A673 (cell line): ENCODE data around the gene EFNA5. TPM values are rescaled to one million over a fixed set of nuclear protein-coding genes. Genes with fewer than 3 reads are reported as not detected.

ENCODE experiments used
- BruUV-seq: library from RNA; stranded (reverse); fragments of 400-500 nt; replicated peaks from 2 replicates; lab custom pipeline; 2021; lab: Mats Ljungman, UMichigan
- CTCF ChIA-PET: fragments of 300-600 bp; sonication (Branson Sonifier 250); formaldehyde crosslinking; loops from one replicate; lab custom pipeline; 2022; ENCODE audit warnings: antibody characterized with exemption; lab: Charles Lee
- POLR2A ChIA-PET: fragments of 300-600 bp; sonication (Branson Sonifier 250); formaldehyde crosslinking; loops from one replicate; lab custom pipeline; 2022; ENCODE audit warnings: antibody characterized with exemption; ENCODE audit not compliant: low non-redundant PET; lab: Charles Lee
- DNase-seq: peaks from one replicate; pipeline ENCODE4 v3.0.0-alpha.2; 2015; ENCODE audit warnings: low spot score
- H3K27ac ChIP-seq: fragments of 200-600 bp; sonication (generic); 2 replicates; pipeline ENCODE4 v1.5.1; 2016; ENCODE audit warnings: mixed run types, low read depth, mild to moderate bottlenecking, mixed read lengths, antibody characterized with exemption, low read length; ENCODE audit not compliant: poor library complexity, severe bottlenecking
- H3K27me3 ChIP-seq: fragments of 200-600 bp; sonication (generic); replicated peaks from 2 replicates; pipeline ENCODE4 v1.6.1; 2017; ENCODE audit warnings: mixed run types, low read depth, mild to moderate bottlenecking, mixed read lengths, antibody characterized with exemption, low read length; ENCODE audit not compliant: insufficient read depth, poor library complexity
- H3K36me3 ChIP-seq: fragments of 200-600 bp; sonication (generic); 2 replicates; pipeline ENCODE4 v1.6.1; 2016; ENCODE audit warnings: mixed run types, mild to moderate bottlenecking, mixed read lengths, antibody characterized with exemption, low read length; ENCODE audit not compliant: insufficient read depth, poor library complexity, severe bottlenecking
- H3K4me1 ChIP-seq: fragments of 200-600 bp; sonication (generic); 2 replicates; pipeline ENCODE4 v1.6.1; 2017; ENCODE audit warnings: mixed run types, mild to moderate bottlenecking, mixed read lengths, antibody characterized with exemption, low read length; ENCODE audit not compliant: insufficient read depth, poor library complexity, severe bottlenecking
- H3K4me3 ChIP-seq: fragments of 200-600 bp; sonication (generic); 2 replicates; pipeline ENCODE4 v1.5.1; 2016; ENCODE audit warnings: low read depth, mixed run types, mild to moderate bottlenecking, mixed read lengths, low read length; ENCODE audit not compliant: poor library complexity, severe bottlenecking
- H3K9me3 ChIP-seq: fragments of 200-600 bp; sonication (generic); 2 replicates; pipeline ENCODE4 v1.6.1; 2016; ENCODE audit warnings: mixed run types, low read depth, mild to moderate bottlenecking, mixed read lengths, antibody characterized with exemption, low read length; ENCODE audit not compliant: poor library complexity, severe bottlenecking
- EZH2 ChIP-seq: fragments of 200-600 bp; sonication (generic); IDR thresholded peaks from 2 replicates; pipeline ENCODE4 v1.6.1; 2017; ENCODE audit warnings: borderline replicate concordance, low read depth, mild to moderate bottlenecking, mixed read lengths, antibody characterized with exemption, low read length; ENCODE audit not compliant: poor library complexity, severe bottlenecking
- intact Hi-C: fragments of 100-400 bp; cut with micrococcal nuclease; formaldehyde crosslinking; loops from one replicate; pipeline ENCODE4 v1.10.0; 2022; ENCODE audit not compliant: unreplicated experiment
- total RNA-seq: library from RNA; stranded (reverse); gene quantifications from 2 replicates; pipeline ENCODE4 v1.2.3, GENCODE V29; 2021
- TF ChIP-seq, protein P1 (sequence below): fragments of 300-800, 200-600 bp; sonication (generic); conservative IDR thresholded peaks from 2 replicates; pipeline ENCODE4 v1.5.1; 2017; ENCODE audit warnings: low read depth, mild to moderate bottlenecking, antibody characterized with exemption, low read length, moderate library complexity, mixed read lengths

The EFNA5 gene
- total RNA-seq, 1 experiment from 2014 or later: 16.7 TPM

DNA sequence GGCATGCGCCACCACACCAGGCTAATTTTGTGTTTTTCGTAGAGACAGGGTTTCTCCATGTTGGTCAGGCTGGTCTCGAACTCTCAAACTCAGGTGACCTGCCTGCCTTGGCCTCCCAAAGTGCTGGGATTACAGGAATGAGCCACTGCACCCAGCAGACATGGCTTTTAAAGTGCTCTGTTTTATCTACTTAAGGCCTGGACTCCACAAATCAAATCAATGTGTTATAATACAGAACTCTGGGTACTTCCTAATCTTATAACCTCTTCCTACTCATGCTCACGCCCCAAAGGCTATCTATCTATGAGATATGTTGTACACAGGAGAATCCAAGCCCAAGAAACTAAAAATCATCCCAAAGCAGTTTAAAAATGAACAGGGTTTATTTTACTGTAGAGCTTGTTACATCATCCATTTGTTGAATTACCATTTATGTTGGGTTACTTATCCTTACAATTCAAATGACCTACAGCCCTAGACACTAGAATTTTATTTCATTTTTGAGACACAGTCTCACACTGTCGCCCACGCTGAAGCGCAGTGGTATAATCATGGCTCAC lies 155.1 kb downstream of the EFNA5 start:
- Histone ChIP-seq H3K4me3 (no peak overlapping the region), H3K4me1 (peaks cover 18% of the 10 kb centered on the region), H3K27ac (peak overlapping the region; percentile 23), H3K27me3 (no peaks in the 10 kb centered on the region), H3K36me3 (no peaks in the 10 kb centered on the region), H3K9me3 (no peaks in the 10 kb centered on the region)
- POLR2A ChIA-PET: no interaction called here
- TF ChIP-seq, protein P1, sequence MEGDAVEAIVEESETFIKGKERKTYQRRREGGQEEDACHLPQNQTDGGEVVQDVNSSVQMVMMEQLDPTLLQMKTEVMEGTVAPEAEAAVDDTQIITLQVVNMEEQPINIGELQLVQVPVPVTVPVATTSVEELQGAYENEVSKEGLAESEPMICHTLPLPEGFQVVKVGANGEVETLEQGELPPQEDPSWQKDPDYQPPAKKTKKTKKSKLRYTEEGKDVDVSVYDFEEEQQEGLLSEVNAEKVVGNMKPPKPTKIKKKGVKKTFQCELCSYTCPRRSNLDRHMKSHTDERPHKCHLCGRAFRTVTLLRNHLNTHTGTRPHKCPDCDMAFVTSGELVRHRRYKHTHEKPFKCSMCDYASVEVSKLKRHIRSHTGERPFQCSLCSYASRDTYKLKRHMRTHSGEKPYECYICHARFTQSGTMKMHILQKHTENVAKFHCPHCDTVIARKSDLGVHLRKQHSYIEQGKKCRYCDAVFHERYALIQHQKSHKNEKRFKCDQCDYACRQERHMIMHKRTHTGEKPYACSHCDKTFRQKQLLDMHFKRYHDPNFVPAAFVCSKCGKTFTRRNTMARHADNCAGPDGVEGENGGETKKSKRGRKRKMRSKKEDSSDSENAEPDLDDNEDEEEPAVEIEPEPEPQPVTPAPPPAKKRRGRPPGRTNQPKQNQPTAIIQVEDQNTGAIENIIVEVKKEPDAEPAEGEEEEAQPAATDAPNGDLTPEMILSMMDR: no peak
- TF ChIP-seq EZH2: no peak
- DNase-seq: no peak
- CTCF ChIA-PET: no interaction called here
- no TSS peak for BruUV-seq
- intact Hi-C loops: no loop called here

DNA sequence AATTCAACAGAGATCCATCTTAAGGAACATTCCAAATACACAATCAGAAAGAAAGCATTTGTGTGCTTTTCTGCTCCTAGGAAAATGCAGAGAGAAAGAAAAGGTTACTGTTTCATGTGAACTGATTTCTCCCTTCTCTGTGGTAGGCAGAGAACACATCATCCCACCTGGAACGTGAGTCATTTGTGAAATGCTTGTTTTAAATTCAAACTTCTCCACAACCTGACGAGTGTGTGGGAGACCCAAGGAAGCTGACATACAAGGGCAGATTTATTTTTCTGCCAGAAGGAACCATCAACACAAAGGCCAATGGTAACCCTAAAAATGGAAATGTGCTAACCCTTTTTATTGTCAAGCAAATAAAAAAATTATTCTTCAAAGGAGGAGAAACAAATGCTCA lies 156.4 kb downstream of the EFNA5 start:
- no TSS peak for BruUV-seq
- Histone ChIP-seq H3K4me3 (no peak overlapping the region), H3K36me3 (no peaks in the 10 kb centered on the region), H3K9me3 (no peaks in the 10 kb centered on the region), H3K27me3 (no peaks in the 10 kb centered on the region), H3K27ac (no peak overlapping the region), H3K4me1 (peaks cover 18% of the 10 kb centered on the region)
- CTCF ChIA-PET: no interaction called here
- POLR2A ChIA-PET: no interaction called here
- intact Hi-C loops: no loop called here
- TF ChIP-seq, protein P1: no peak
- TF ChIP-seq EZH2: no peak
- DNase-seq: no peak

DNA sequence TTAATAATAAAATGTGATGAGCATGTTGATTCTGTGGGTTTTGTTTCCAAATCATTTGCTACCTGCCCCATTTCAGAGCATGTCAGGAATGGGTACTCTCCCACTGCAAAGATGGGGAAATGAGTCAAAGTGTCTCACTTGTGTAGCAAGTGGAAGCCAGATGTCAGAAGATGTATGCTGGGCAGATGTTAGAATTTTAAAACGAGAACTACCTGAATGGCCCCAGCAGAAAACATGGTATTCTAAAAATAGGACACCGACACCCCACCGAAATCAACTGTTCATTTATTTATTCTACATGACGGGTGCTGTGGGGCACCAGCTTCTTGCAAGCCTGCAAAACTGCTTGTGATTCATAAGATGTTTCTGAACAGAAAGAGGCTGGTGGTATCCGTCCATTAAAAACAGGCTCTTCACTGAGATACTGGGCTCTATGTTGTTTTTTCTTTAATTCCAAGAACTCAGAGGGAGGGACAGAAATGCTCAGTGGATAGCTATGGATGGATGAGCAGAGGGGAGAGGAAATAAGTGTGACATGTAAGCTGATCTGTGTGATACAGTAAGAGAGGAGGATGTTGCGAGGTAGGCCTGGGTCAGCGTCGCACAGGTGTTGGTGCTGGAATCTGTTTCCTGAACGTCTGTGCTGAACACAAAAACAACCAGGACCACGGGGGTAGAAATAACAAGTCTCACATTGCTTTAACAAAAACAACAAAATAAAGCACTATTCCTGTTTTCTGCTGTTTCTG lies 157.2 kb downstream of the EFNA5 start:
- H3K36me3 ChIP-seq: no peaks in the 10 kb centered on the region
- no peak overlapping the region for H3K4me3 ChIP-seq
- H3K27me3 ChIP-seq: no peaks in the 10 kb centered on the region
- TF ChIP-seq EZH2: no peak
- TF ChIP-seq, protein P1: no peak
- no peak overlapping the region for H3K27ac ChIP-seq
- no peak for DNase-seq
- POLR2A ChIA-PET: no interaction called here
- no TSS peak for BruUV-seq
- CTCF ChIA-PET: no interaction called here
- peaks cover 18% of the 10 kb centered on the region for H3K4me1 ChIP-seq
- intact Hi-C loops: no loop called here
- H3K9me3 ChIP-seq: no peaks in the 10 kb centered on the region
